GM18511 (cell line): ENCODE data around the gene ADD1.

Experiments used
- ATAC-seq: cut with Tn5 transposase; IDR thresholded peaks from one replicate; pipeline ENCODE4 v1.9.1; 2021; ENCODE audit warnings: mild to moderate bottlenecking, moderate library complexity; ENCODE audit not compliant: unreplicated experiment

The ADD1 gene

DNA sequence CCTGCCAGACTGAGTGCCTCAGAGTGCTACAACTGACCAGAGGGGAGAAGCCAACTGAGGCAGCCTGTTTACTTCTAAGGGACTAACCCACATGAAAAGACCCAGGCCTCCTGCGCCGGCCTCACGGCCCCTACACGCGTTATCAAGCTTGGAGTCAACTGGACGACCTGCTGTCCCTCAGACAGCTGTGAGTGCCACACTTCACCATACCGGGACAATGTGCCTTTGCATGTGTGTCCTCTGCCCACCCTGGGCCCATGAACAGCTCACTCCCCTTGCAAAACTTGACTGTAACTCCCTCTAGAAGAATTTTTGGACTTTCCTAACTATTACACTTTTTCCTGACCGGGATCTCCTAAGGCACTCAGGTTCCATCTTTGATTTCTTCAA, 117.8 kb downstream of the ADD1 start:
- ATAC-seq, result no peak

- no peak for ATAC-seq
Observed at GRCh38 chr4:2961811-2962441, 118.3 kb downstream of the ADD1 start.

DNA sequence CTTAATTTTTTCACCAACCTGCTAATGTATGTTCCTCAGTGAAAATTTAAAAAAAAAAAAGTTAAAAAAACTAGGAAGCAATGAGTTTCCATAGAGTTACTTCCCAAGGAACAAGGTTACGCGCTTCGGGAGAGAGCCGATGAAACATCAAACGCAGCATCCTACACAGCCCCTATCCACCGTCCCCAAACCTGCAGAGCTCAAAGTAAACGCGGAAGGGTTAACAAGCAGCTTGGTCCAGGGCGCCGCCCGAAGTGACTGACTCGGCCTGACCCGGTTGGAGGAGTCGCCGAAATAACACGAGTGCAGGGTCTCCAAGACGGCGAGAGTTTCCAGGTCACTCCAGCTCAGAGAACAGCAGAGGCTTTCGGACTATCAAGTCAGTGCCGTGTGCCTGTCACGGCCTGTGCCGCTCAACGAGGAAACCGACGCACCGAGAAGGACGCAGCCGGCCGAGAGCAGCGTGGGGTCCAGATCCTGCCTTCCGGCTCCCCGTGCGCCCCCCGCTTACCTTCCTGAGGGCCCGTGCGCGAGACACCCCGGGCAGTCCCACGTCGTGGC, 119.0 kb downstream of the ADD1 start:
- ATAC-seq, result peak; percentile 33

GRCh38 chr4:2963175-2963965, 119.7 kb downstream of the ADD1 start, which contains the start of the genes GRK4 and NOP14:
Gene GRK4 (plus strand): TSS chr4:2963571. CDS start chr4:2964071, 500 bp downstream.
Gene NOP14 (minus strand): TSS chr4:2963406. CDS start chr4:2963319, 87 bp downstream.
- ATAC-seq, result peak; percentile 91

GRCh38 chr4:2963966-2964471, 120.4 kb downstream of the ADD1 start:
- ATAC-seq, result no peak

GRCh38 chr4:2964706-2965258, 121.1 kb downstream of the ADD1 start:
- ATAC-seq, result no peak

- no peak for ATAC-seq
Observed at GRCh38 chr4:2965262-2965661, 121.6 kb downstream of the ADD1 start.

GRCh38 chr4:2968381-2968780, 124.7 kb downstream of the ADD1 start:
- no peak for ATAC-seq

- ATAC-seq, result no peak
Observed at GRCh38 chr4:2971275-2971674, 127.6 kb downstream of the ADD1 start.

DNA sequence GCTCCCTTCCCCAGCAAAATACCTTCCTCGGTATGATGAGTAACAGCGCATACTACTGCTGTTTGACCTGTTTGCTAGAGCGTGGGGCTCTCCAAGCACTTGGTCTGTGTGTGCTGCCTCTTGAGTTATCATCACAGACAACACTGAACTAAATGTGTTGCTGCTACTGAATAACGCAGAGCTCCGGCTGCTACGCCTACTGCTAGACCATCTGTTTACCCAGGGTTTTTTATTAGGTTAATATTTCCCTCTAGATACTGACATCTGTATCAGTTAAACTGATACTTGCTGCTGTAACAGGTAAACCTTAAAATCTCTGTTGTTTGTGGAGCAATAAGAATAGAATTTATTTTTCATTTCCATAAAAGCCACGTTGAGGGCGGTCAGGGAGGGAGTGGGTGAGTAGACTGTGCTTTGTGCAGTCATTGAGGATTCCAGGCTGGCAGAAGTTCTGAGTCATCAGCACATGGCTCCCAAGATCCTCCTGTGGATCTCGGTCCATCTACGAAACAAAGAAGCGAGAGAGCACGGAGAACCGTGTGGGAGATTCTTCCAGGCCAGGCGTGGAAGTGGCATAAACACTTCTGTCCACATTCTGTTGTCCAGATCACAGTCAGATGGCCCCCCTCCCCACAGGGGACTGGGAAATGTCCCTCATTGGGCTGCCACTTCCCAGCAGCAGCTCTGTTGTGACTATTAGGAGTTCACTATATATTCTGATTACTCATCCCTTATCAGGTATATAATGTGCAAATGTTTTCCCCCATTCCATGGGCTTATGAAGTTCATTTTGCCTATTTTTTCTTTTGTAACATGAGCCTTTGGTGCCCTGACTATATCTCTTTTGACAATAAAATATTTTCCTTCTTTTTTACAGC, 133.8 kb downstream of the ADD1 start:
- no peak for ATAC-seq
